ENCODE data around the gene DEPP1.

GRCh38 chr10:44958196-44958897 is 20.3 kb downstream of the DEPP1 start:
- TF ChIP-seq CTCF (IDR thresholded peaks at IDR 0.05) (no peak), POLR2A (IDR thresholded peaks at IDR 0.05) (no peak)
